Uterus (tissue), 4 donors: ENCODE measurements around the gene SRPK3. TPM values are rescaled to one million over a fixed set of nuclear protein-coding genes. Genes with fewer than 3 reads are reported as not detected.
A peak's percentile ranks its signal among the peaks of the same experiment; 100 is the strongest.

Source experiments
- DNase-seq, 2 donors: peaks; one replicate each; pipeline ENCODE4 v3.0.0-alpha.2; 2019 to 2020
- H3K27ac ChIP-seq, 2 donors: fragments of 200-600 bp; sonication (generic); 1 replicate in 1 of 2; 2 replicates in 1 of 2; pipeline ENCODE4 v1.5.1; 2016 to 2018
- H3K27me3 ChIP-seq, 2 donors: fragments of 200-600 bp; sonication (generic); one replicate each; pipeline ENCODE4 v1.5.1; 2018 to 2019; ENCODE audit warnings: control low read depth in 1 of 2
- H3K36me3 ChIP-seq, 2 donors: fragments of 200-600 bp; sonication (generic); one replicate each; pipeline ENCODE4 v1.5.1; 2019; ENCODE audit warnings: control low read depth in 1 of 2
- H3K4me1 ChIP-seq, 2 donors: fragments of 200-600 bp; sonication (generic); one replicate each; pipeline ENCODE4 v1.5.1; 2018 to 2019; ENCODE audit warnings: control low read depth in 1 of 2
- H3K4me3 ChIP-seq, 2 donors: fragments of 200-600 bp; sonication (generic); 1 replicate in 1 of 2; 2 replicates in 1 of 2; pipeline ENCODE4 v1.5.1; 2018 to 2019; ENCODE audit warnings: mild to moderate bottlenecking in 1 of 2
- H3K9me3 ChIP-seq, 2 donors: fragments of 200-600 bp; sonication (generic); one replicate each; pipeline ENCODE4 v1.5.1; 2019; ENCODE audit warnings: control low read depth in 1 of 2
- POLR2A ChIP-seq, 2 donors: fragments of 450-650 bp; IDR thresholded peaks; one replicate each; pipeline ENCODE4 v1.6.1; 2016; ENCODE audit warnings: antibody characterized with exemption in 2 of 2, mild to moderate bottlenecking in 1 of 2, moderate library complexity in 1 of 2
- intact Hi-C: fragments of 100-400 bp; cut with DNase I; formaldehyde crosslinking; loops from one replicate; pipeline ENCODE4 v1.15.1; 2023; ENCODE audit warnings: low total_unique reads
- total RNA-seq, 4 donors: library from RNA; depleted of rRNA in 3 of 4; stranded (reverse); fragments of >200 nt in 3 of 4; gene quantifications; one replicate each; pipeline versions ENCODE4 v1.1.0 to v1.2.4, GENCODE V29; 2014 to 2023
- TF ChIP-seq, protein P1 (sequence below), 4 experiments: fragments of 200-600 bp in 2 of 4; fragments of 450-650 bp in 2 of 4; sonication (generic) in 2 of 4; IDR thresholded peaks; one replicate each; pipeline ENCODE4 v1.5.1; 2016 to 2019; ENCODE audit warnings: antibody characterized with exemption in 4 of 4, mild to moderate bottlenecking in 2 of 4, moderate library complexity in 1 of 4
- donor health status: DM: yes; HTN: yes; CAD: no.

SRPK3 gene
- total RNA-seq, 4 donors from 2014 or later, result 0.76 to 13.8 (median 5.5) TPM

GRCh38 chrX:153794018-153794896 lies 13.4 kb downstream of the SRPK3 start, which contains the start of the genes IDH3G and SSR4:
IDH3G (minus strand) TSS chrX:153794375; CDS start chrX:153794326, 49 bp downstream.
SSR4 (plus strand) TSS chrX:153794668; CDS start chrX:153794688, 20 bp downstream.
- intact Hi-C loops, result no loop called here
- Histone ChIP-seq H3K27me3 (no peaks in the 10 kb centered on the region), H3K4me1 (peaks cover 0 to 9% of the 10 kb centered on the region in 2 donors), H3K9me3 (no peaks in the 10 kb centered on the region), H3K4me3 (peak within 1 kb of the TSS; percentile 57 to 74), H3K36me3 (no peaks in the 10 kb centered on the region), H3K27ac (peak within 1 kb of the TSS; percentile 89 to 95)
- TF ChIP-seq POLR2A (IDR thresholded peaks at IDR 0.05), result peak; percentile 15 to 65
- TF ChIP-seq, protein P1, sequence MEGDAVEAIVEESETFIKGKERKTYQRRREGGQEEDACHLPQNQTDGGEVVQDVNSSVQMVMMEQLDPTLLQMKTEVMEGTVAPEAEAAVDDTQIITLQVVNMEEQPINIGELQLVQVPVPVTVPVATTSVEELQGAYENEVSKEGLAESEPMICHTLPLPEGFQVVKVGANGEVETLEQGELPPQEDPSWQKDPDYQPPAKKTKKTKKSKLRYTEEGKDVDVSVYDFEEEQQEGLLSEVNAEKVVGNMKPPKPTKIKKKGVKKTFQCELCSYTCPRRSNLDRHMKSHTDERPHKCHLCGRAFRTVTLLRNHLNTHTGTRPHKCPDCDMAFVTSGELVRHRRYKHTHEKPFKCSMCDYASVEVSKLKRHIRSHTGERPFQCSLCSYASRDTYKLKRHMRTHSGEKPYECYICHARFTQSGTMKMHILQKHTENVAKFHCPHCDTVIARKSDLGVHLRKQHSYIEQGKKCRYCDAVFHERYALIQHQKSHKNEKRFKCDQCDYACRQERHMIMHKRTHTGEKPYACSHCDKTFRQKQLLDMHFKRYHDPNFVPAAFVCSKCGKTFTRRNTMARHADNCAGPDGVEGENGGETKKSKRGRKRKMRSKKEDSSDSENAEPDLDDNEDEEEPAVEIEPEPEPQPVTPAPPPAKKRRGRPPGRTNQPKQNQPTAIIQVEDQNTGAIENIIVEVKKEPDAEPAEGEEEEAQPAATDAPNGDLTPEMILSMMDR (IDR thresholded peaks at IDR 0.05), result peak in 2 of 4 experiments; percentile 16 to 35
- peak; percentile 90 to 93 for DNase-seq

DNA sequence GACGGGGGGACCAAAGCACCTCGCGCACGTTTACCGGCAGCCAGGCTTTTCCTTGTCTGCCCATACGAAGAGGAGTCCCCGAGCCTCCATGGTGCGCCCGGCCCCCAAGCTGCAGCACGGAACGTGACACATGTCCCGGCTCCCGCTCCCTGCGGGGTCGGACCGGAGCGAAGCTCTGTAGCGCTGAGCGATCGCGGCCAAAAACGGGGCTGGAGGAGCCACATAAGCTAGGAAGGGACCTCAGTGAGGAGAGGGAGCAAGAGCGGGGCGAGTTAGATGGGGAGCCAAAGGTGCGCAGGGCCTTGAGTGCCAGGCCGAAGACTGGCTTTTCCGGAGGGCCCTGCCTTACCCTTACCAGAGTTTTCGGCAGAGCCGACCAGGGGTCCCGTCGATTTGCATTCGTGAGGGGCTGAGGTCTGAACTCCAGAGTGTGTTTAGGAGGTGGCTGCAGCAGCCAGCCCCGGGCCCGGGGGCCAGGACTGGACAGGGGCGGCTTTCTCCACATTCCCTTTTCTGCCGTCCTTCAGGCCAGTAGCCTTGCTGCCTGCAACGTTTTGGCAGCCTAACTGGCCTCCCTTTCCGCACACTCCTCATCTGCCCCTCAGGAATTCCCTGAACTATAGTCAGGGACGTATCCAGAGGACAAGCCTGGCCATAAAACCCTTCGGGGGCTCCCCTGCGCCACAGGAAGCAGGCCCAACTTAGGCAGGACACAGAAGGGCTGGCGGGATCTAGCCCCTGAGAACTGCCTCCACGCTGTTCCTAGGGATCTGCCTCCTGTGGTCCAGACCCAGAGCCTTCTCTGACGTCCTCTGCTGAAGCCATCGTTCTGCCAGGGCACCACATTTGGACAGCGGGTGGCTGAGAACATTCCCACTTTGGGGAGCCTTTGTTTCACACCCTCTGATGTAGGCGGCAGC lies 14.3 kb downstream of the SRPK3 start:
- Histone ChIP-seq H3K4me1 (peaks cover 0 to 9% of the 10 kb centered on the region in 2 donors), H3K36me3 (no peaks in the 10 kb centered on the region), H3K9me3 (no peaks in the 10 kb centered on the region), H3K27ac (peak overlapping the region; percentile 89 to 95), H3K4me3 (peak overlapping the region; percentile 57 to 74), H3K27me3 (no peaks in the 10 kb centered on the region)
- intact Hi-C loops, result no loop called here
- no peak for DNase-seq
- TF ChIP-seq, protein P1 (IDR thresholded peaks at IDR 0.05), result no peak
- TF ChIP-seq POLR2A (IDR thresholded peaks at IDR 0.05), result no peak

- H3K27ac ChIP-seq, result no peak overlapping the region
- H3K4me3 ChIP-seq, result no peak overlapping the region
- intact Hi-C loops, result no loop called here
- H3K9me3 ChIP-seq, result no peaks in the 10 kb centered on the region
- H3K27me3 ChIP-seq, result no peaks in the 10 kb centered on the region
- TF ChIP-seq POLR2A (IDR thresholded peaks at IDR 0.05), result no peak
- TF ChIP-seq, protein P1 (IDR thresholded peaks at IDR 0.05), result no peak
- DNase-seq, result no peak
- no peaks in the 10 kb centered on the region for H3K36me3 ChIP-seq
- H3K4me1 ChIP-seq, result peaks cover 0 to 9% of the 10 kb centered on the region in 2 donors
These were observed 16.7 kb downstream of the SRPK3 start for GRCh38 chrX:153797415-153798015.

GRCh38 chrX:153799326-153799725 lies 18.5 kb downstream of the SRPK3 start:
- no peak overlapping the region for H3K4me3 ChIP-seq
- H3K27ac ChIP-seq, result no peak overlapping the region
- H3K36me3 ChIP-seq, result no peaks in the 10 kb centered on the region
- no peaks in the 10 kb centered on the region for H3K9me3 ChIP-seq
- H3K27me3 ChIP-seq, result no peaks in the 10 kb centered on the region
- intact Hi-C loops, result no loop called here
- TF ChIP-seq, protein P1 (IDR thresholded peaks at IDR 0.05), result no peak
- no peak for TF ChIP-seq POLR2A (IDR thresholded peaks at IDR 0.05)
- DNase-seq, result no peak
- no peaks in the 10 kb centered on the region for H3K4me1 ChIP-seq
